H9 (cell line): Measurements from ENCODE around the gene UBE3A. TPM values are rescaled to one million over a fixed set of nuclear protein-coding genes. Genes with fewer than 3 reads are reported as not detected.

Source experiments
- DNase-seq: peaks from one replicate; pipeline ENCODE4 v3.0.0-alpha.2; 2017
- H2AFZ ChIP-seq: one replicate; pipeline ENCODE4 v1.6.1; 2013; ENCODE audit warnings: mild to moderate bottlenecking, low read length, control low read depth, moderate library complexity
- H2AK5ac ChIP-seq: 2 replicates; pipeline ENCODE4 v1.6.1; 2013; ENCODE audit warnings: low read length, control low read depth, mixed read lengths; ENCODE audit not compliant: insufficient read length
- H2BK120ac ChIP-seq: one replicate; pipeline ENCODE4 v1.6.1; 2013; ENCODE audit warnings: low read depth, mild to moderate bottlenecking, low read length, control low read depth, inconsistent platforms; ENCODE audit not compliant: poor library complexity, severe bottlenecking
- H2BK12ac ChIP-seq: 2 replicates; pipeline ENCODE4 v1.6.1; 2013; ENCODE audit warnings: low read length, control low read depth, mixed read lengths, low read depth; ENCODE audit not compliant: insufficient read length
- H2BK15ac ChIP-seq: 2 replicates; pipeline ENCODE4 v1.6.1; 2013; ENCODE audit warnings: low read depth, low read length, control low read depth
- H2BK20ac ChIP-seq: one replicate; pipeline ENCODE4 v1.6.1; 2013; ENCODE audit warnings: low read depth, mild to moderate bottlenecking, low read length, control low read depth, inconsistent platforms; ENCODE audit not compliant: poor library complexity, severe bottlenecking
- H2BK5ac ChIP-seq: 2 replicates; pipeline ENCODE4 v1.6.1; 2013; ENCODE audit warnings: low read length, control low read depth, mixed read lengths; ENCODE audit not compliant: insufficient read length
- H3K14ac ChIP-seq: 2 replicates; pipeline ENCODE4 v1.6.1; 2013; ENCODE audit warnings: low read length, control low read depth; ENCODE audit not compliant: insufficient read depth
- H3K18ac ChIP-seq: 2 replicates; pipeline ENCODE4 v1.6.1; 2013; ENCODE audit warnings: low read depth, mild to moderate bottlenecking, mixed read lengths, low read length, control low read depth; ENCODE audit not compliant: insufficient read length
- H3K23ac ChIP-seq: 2 replicates; pipeline ENCODE4 v1.6.1; 2013; ENCODE audit warnings: low read length, control low read depth, mixed read lengths, low read depth; ENCODE audit not compliant: insufficient read length
- H3K23me2 ChIP-seq: 2 replicates; pipeline ENCODE4 v1.6.1; 2013; ENCODE audit warnings: low read depth, mild to moderate bottlenecking, mixed read lengths, low read length, control low read depth; ENCODE audit not compliant: insufficient read length, poor library complexity, severe bottlenecking
- H3K27ac ChIP-seq: 2 replicates; pipeline ENCODE4 v1.5.1; 2013; ENCODE audit warnings: low read length, control low read depth, mixed read lengths, low read depth; ENCODE audit not compliant: insufficient read length
- H3K27me3 ChIP-seq: 2 replicates; pipeline ENCODE4 v1.6.1; 2013; ENCODE audit warnings: low read length, control low read depth, inconsistent platforms; ENCODE audit not compliant: insufficient read depth
- H3K4ac ChIP-seq: 2 replicates; pipeline ENCODE4 v1.6.1; 2013; ENCODE audit warnings: low read depth, mild to moderate bottlenecking, control low read depth, inconsistent platforms, low read length, moderate library complexity
- H3K4me1 ChIP-seq: 2 replicates; pipeline ENCODE4 v1.6.1; 2013; ENCODE audit warnings: low read length, control low read depth, inconsistent platforms; ENCODE audit not compliant: insufficient read depth
- H3K4me2 ChIP-seq: 2 replicates; pipeline ENCODE4 v1.6.1; 2013; ENCODE audit warnings: low read length, control low read depth, mixed read lengths; ENCODE audit not compliant: insufficient read length, insufficient read depth
- H3K56ac ChIP-seq: 2 replicates; pipeline ENCODE4 v1.6.1; 2013; ENCODE audit warnings: low read depth, mild to moderate bottlenecking, mixed read lengths, low read length, control low read depth; ENCODE audit not compliant: insufficient read length
- H3K79me1 ChIP-seq: 2 replicates; pipeline ENCODE4 v1.6.1; 2013; ENCODE audit warnings: low read depth, mild to moderate bottlenecking, moderate library complexity, low read length, control low read depth, inconsistent platforms; ENCODE audit not compliant: insufficient read depth, poor library complexity, severe bottlenecking
- H3K79me2 ChIP-seq: 2 replicates; pipeline ENCODE4 v1.6.1; 2013; ENCODE audit warnings: low read length, control low read depth, inconsistent platforms; ENCODE audit not compliant: insufficient read depth
- H3K9ac ChIP-seq: 2 replicates; pipeline ENCODE4 v1.6.1; 2013; ENCODE audit warnings: low read length, control low read depth, mixed read lengths; ENCODE audit not compliant: insufficient read length; ENCODE audit errors: extremely low read depth
- H3K9me3 ChIP-seq: one replicate; pipeline ENCODE4 v1.6.1; 2013; ENCODE audit warnings: low read depth, low read length, inconsistent platforms; ENCODE audit not compliant: control insufficient read depth
- H3T11ph ChIP-seq: one replicate; pipeline ENCODE4 v1.6.1; 2013; ENCODE audit warnings: mild to moderate bottlenecking, low read length, control low read depth, inconsistent platforms
- H4K20me1 ChIP-seq: one replicate; pipeline ENCODE4 v1.6.1; 2013; ENCODE audit not compliant: control insufficient read depth, insufficient read length, insufficient read depth
- H4K5ac ChIP-seq: 2 replicates; pipeline ENCODE4 v1.6.1; 2013; ENCODE audit warnings: low read depth, mild to moderate bottlenecking, mixed read lengths, low read length, control low read depth; ENCODE audit not compliant: insufficient read length
- H4K8ac ChIP-seq: replicated peaks from 2 replicates; pipeline ENCODE4 v1.6.1; 2013; ENCODE audit warnings: low read length, control low read depth, mixed read lengths, low read depth; ENCODE audit not compliant: insufficient read length
- H4K91ac ChIP-seq: 2 replicates; pipeline ENCODE4 v1.6.1; 2013; ENCODE audit warnings: low read depth, mild to moderate bottlenecking, moderate library complexity, mixed read lengths, low read length, control low read depth; ENCODE audit not compliant: insufficient read length
- H3K27ac Mint-ChIP-seq, 3 experiments: 2 replicates in 2 of 3; 3 replicates in 1 of 3; pipeline ENCODE4 v1.8.0; 2020 to 2021; ENCODE audit warnings: mixed read lengths in 3 of 3, mild to moderate bottlenecking in 1 of 3, moderate library complexity in 1 of 3
- H3K27me3 Mint-ChIP-seq: 2 replicates; pipeline ENCODE4 v1.8.0; 2021; ENCODE audit warnings: low read depth, mild to moderate bottlenecking, moderate library complexity, mixed read lengths
- H3K36me3 Mint-ChIP-seq, 3 experiments: 2 replicates in 2 of 3; 3 replicates in 1 of 3; pipeline ENCODE4 v1.8.0; 2020 to 2021; ENCODE audit warnings: low read depth in 3 of 3, mixed read lengths in 3 of 3; ENCODE audit not compliant: insufficient read depth in 1 of 3
- H3K4me1 Mint-ChIP-seq, 2 experiments: 2 replicates each; pipeline ENCODE4 v1.8.0; 2020; ENCODE audit warnings: mixed read lengths in 2 of 2
- H3K4me3 Mint-ChIP-seq, 2 experiments: 2 replicates in 1 of 2; 3 replicates in 1 of 2; pipeline ENCODE4 v1.8.0; 2020 to 2021; ENCODE audit warnings: mild to moderate bottlenecking in 2 of 2, mixed read lengths in 2 of 2, moderate library complexity in 1 of 2
- H3K9me3 Mint-ChIP-seq, 2 experiments: 2 replicates in 1 of 2; 3 replicates in 1 of 2; pipeline ENCODE4 v1.8.0; 2020; ENCODE audit warnings: mild to moderate bottlenecking in 2 of 2, mixed read lengths in 2 of 2, moderate library complexity in 1 of 2
- CTCF ChIP-seq: fragments of 200-600 bp; sonication (generic); conservative IDR thresholded peaks from 3 replicates; pipeline ENCODE4 v1.8.0; 2021; ENCODE audit warnings: antibody characterized with exemption, mild to moderate bottlenecking
- total RNA-seq: library from RNA; stranded (reverse); gene quantifications from 2 replicates; pipeline ENCODE4 v1.2.1, GENCODE V29; 2021

Gene UBE3A
- total RNA-seq, 1 experiment from 2014 or later: 108 TPM

GRCh38 chr15:25441111-25441510, 2.3 kb upstream of the UBE3A start:
- Histone ChIP-seq H3K27ac (no peak overlapping the region), H2BK15ac (no peak overlapping the region), H2AFZ (no peak overlapping the region), H3K23me2 (peaks cover 8% of the 10 kb centered on the region), H3K14ac (no peak overlapping the region), H3K79me2 (peaks cover 16% of the 10 kb centered on the region; the same call in 1 of the 2 replicates), H3K9me3 (no peaks in the 10 kb centered on the region), H4K5ac (no peak overlapping the region), H3K4ac (no peak overlapping the region), H2BK20ac (no peak overlapping the region), H4K91ac (no peak overlapping the region), H4K20me1 (no peaks in the 10 kb centered on the region), H3K4me1 (no peaks in the 10 kb centered on the region), H2BK120ac (no peak overlapping the region), H2AK5ac (no peak overlapping the region), H3K79me1 (no peaks in the 10 kb centered on the region), H4K8ac (no peak overlapping the region), H3K18ac (no peak overlapping the region), H3K23ac (no peak overlapping the region), H2BK12ac (no peak overlapping the region), H3K56ac (no peak overlapping the region), H2BK5ac (no peak overlapping the region), H3K27me3 (no peaks in the 10 kb centered on the region), H3T11ph (no peak overlapping the region), H3K4me2 (no peak overlapping the region), H3K9ac (no peak overlapping the region)
- Mint-ChIP-seq H3K4me1 (peaks cover 11% of the 10 kb centered on the region in 2 experiments), H3K27me3 (no peaks in the 10 kb centered on the region), H3K9me3 (no peaks in the 10 kb centered on the region), H3K27ac (no peak overlapping the region), H3K36me3 (no peaks in the 10 kb centered on the region; a peak in 1 of 7 replicates), H3K4me3 (no peak overlapping the region)
- TF ChIP-seq CTCF: no peak
- no peak for DNase-seq
